ENCODE results near the gene DENND1B. TPM values are rescaled to one million over a fixed set of nuclear protein-coding genes. Genes with fewer than 3 reads are reported as not detected.
"Not testable (repeated sequence)": the region's sequence is repeated elsewhere in the genome, so short reads cannot be mapped to it uniquely, and the experiment has no call there.

Gene DENND1B
- total RNA-seq, 2 donors from 2014 or later = 12.2 to 17.1 TPM

DNA sequence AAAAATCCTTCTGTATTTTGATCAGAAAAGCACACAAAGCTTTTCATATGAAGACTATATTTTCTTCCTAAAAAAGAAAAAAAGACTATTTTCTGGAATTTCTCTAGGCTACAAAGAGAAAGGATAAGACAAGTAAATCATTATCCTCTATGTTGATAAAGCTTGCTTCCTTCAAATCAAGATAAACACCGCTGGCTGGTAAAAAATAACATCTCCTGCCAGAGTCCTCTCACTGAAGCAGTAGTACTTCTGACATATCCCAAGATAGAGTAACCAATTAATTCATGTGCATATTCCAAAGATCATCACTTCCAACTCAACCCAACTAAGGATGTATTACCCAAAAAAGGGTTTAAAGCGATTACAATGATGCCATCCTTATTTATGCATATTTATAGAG is 34.3 kb downstream of the DENND1B start:
- Mint-ChIP-seq H3K27ac (no peak overlapping the region), H3K4me1 (peaks cover 12% of the 10 kb centered on the region), H3K27me3 (no peaks in the 10 kb centered on the region), H3K9me3 (no peaks in the 10 kb centered on the region), H3K36me3 (ENCODE audit: low read depth) (no peaks in the 10 kb centered on the region), H3K4me3 (no peak overlapping the region)
- no peak for ATAC-seq (replicated peaks)

DNA sequence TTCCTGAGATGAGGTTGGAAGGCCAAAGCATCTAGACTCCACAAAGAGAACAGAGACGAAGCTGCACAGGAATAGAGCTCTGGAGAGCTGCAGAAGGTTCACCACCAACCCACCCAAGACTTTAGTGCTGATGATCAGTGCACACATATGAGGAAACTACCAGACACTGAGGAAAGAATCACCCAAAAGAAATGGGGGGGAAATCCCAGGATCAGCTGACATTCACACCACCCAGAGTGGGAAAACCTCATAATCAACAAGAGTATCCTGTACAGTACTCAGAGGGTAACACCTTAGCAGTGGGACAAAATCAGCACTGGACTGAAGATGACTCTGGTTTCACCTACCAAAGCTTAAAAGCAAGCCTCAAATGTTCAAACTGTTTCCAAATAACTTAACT is 36.4 kb downstream of the DENND1B start:
- Mint-ChIP-seq H3K27ac (no peak overlapping the region), H3K27me3 (no peaks in the 10 kb centered on the region), H3K9me3 (no peaks in the 10 kb centered on the region), H3K36me3 (ENCODE audit: low read depth) (no peaks in the 10 kb centered on the region), H3K4me3 (no peak overlapping the region), H3K4me1 (peaks cover 12% of the 10 kb centered on the region)
- peak; percentile 29 for ATAC-seq (replicated peaks)

DNA sequence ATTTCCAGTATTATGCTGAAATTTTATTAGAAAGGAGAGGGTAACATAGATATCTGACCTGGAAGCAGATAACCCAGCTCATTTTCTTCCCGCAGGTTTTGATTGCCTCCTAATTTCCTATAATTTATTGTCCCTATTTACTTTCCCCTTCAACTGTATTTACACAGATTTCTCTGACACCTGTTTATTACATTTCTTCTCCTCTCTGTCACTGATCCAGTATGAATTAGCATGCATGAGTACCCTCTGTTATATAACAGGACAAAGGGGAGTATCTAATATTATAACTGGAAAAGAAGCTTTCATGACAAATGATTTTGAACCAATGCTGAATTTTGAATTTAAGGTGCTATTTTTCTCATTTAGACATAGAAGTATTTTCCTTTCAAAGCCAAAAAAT is 37.4 kb downstream of the DENND1B start:
- H3K4me1 Mint-ChIP-seq = peaks cover 16% of the 10 kb centered on the region
- no peak overlapping the region for H3K4me3 Mint-ChIP-seq
- H3K27me3 Mint-ChIP-seq = no peaks in the 10 kb centered on the region
- no peaks in the 10 kb centered on the region for H3K36me3 Mint-ChIP-seq (ENCODE audit: low read depth)
- ATAC-seq (replicated peaks) = no peak
- H3K9me3 Mint-ChIP-seq = no peaks in the 10 kb centered on the region
- no peak overlapping the region for H3K27ac Mint-ChIP-seq

DNA sequence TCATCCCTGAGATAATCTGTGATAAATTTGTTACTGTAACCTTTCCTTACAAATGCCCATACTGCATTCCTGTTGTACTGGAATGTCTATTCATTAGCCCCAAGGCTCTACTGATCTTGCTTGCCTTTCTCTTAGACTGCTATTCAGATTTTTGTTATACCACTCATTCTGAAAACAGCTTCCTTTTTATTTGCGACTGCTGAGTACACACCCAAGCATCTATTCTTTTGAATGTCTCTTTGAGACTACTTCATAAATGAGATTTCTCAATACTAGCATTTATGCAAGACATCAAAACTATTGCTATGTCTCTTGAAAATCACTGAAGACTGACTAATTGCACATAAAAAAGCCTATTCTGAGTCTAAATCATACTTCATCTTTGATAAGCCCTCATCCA is 38.6 kb downstream of the DENND1B start:
- Mint-ChIP-seq H3K4me1 (peaks cover 20% of the 10 kb centered on the region), H3K36me3 (ENCODE audit: low read depth) (no peaks in the 10 kb centered on the region), H3K27ac (no peak overlapping the region), H3K9me3 (no peaks in the 10 kb centered on the region), H3K27me3 (no peaks in the 10 kb centered on the region), H3K4me3 (no peak overlapping the region)
- ATAC-seq (replicated peaks) = no peak

DNA sequence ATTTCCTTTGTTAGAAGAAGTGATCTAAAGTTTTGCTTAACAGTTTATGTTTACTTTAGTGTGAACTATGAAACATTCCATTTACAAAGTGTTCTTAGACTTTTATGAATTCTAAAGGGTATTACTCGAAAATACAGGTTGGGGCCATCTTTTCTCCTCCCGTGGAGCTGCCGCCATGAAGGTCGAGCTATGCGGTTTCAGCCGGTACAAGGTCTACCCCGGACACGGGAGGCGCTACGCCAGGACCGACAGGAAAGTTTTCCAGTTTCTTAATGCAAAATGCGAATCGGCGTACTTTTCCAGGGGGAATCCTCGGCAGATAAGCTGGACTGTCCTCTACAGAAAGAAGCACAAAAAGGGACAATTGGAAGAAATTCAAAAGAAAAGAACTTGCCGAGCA is 39.8 kb downstream of the DENND1B start:
- Mint-ChIP-seq H3K4me1 (peaks cover 20% of the 10 kb centered on the region), H3K27ac (no peak overlapping the region), H3K36me3 (ENCODE audit: low read depth) (peaks cover 7% of the 10 kb centered on the region), H3K27me3 (no peaks in the 10 kb centered on the region), H3K4me3 (no peak overlapping the region), H3K9me3 (no peaks in the 10 kb centered on the region)
- ATAC-seq (replicated peaks) = no peak

DNA sequence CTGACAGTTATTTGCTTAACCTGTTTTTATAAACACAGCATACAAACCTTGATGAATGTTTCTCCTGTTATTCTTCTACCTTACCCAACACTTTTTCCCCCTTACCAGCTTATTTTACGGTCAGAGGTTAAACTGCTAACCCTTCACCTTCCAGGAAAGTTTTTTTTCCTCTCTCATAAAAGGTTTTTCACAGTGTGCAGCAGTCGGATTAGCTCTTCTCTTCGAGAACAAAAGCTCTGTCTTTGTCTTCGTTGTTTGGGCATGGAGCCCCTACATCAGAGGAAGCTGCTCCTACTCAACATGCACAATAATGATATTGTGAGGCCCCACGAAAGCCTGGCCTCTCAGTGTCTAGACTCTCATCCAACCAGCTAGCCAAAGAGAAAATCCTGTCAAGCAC is 42.0 kb downstream of the DENND1B start:
- peaks cover 24% of the 10 kb centered on the region for H3K4me1 Mint-ChIP-seq
- no peaks in the 10 kb centered on the region for H3K27me3 Mint-ChIP-seq
- no peak for ATAC-seq (replicated peaks)
- H3K4me3 Mint-ChIP-seq = no peak overlapping the region
- H3K27ac Mint-ChIP-seq = no peak overlapping the region
- H3K36me3 Mint-ChIP-seq (ENCODE audit: low read depth) = peaks cover 12% of the 10 kb centered on the region
- H3K9me3 Mint-ChIP-seq = peaks cover 8% of the 10 kb centered on the region

DNA sequence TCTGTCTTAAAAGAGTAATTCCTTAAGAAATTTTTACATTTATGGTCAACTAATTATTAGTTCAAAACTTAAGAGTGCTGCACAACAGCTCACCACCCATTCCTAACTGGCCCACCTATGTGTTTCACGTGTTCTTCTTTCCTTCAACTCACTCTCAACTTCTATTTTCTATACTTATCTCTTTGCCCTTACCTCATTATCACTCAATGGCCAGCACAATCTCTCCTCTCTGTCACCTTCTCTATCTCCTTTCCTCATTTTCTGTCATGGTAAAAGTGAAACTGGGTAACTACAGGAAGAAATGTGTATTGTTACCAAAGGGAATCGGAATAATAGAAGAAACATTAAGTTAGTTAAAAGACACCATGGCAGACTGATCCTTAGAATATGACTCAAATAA is 43.1 kb downstream of the DENND1B start:
- Mint-ChIP-seq H3K36me3 (ENCODE audit: low read depth) (peaks cover 21% of the 10 kb centered on the region), H3K9me3 (peaks cover 12% of the 10 kb centered on the region), H3K4me1 (peaks cover 25% of the 10 kb centered on the region), H3K27ac (no peak overlapping the region), H3K27me3 (no peaks in the 10 kb centered on the region), H3K4me3 (no peak overlapping the region)
- ATAC-seq (replicated peaks) = no peak

DNA sequence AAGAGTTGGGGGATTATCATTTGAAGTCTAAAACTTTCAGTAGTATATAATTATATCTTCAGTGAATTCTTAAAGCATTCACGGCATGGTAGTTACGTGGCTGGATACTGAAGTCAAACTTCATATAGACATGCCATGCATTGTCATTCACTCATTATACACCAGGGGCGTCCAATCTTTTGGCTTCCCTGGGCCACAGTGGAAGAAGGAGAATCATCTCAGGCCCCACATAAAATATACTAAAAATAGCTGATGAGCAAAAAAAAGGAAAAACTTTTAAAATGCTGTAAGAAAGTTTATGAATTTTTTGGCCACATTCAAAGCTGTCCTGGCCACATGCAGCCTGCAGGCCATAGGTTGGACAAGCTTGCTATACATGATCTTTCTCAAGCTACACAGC is 43.8 kb downstream of the DENND1B start:
- Mint-ChIP-seq H3K36me3 (ENCODE audit: low read depth) (peaks cover 26% of the 10 kb centered on the region), H3K4me1 (peaks cover 19% of the 10 kb centered on the region), H3K9me3 (peaks cover 12% of the 10 kb centered on the region), H3K27me3 (no peaks in the 10 kb centered on the region), H3K27ac (no peak overlapping the region), H3K4me3 (no peak overlapping the region)
- no peak for ATAC-seq (replicated peaks)

DNA sequence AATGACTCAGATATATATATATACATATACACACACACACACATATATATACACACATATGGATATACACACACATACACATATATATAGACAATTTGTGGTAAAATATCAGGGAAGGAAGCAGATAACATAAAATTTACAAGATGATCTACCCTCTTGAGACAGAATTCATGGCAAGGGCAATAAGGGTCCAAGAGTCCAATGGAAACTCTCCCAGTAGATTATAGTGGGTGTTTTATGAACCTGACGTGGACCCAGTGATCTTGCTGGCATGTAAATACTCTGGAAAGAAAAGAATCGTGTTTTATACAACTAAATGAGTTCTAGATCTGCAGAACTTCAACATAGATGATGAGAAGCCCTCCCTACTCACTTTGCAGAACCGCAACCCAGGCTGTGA is 49.3 kb downstream of the DENND1B start:
- Mint-ChIP-seq H3K36me3 (ENCODE audit: low read depth) (peaks cover 26% of the 10 kb centered on the region), H3K27ac (no peak overlapping the region), H3K27me3 (no peaks in the 10 kb centered on the region), H3K4me3 (no peak overlapping the region), H3K4me1 (peaks cover 10% of the 10 kb centered on the region), H3K9me3 (peaks cover 23% of the 10 kb centered on the region)
- no peak for ATAC-seq (replicated peaks)

DNA sequence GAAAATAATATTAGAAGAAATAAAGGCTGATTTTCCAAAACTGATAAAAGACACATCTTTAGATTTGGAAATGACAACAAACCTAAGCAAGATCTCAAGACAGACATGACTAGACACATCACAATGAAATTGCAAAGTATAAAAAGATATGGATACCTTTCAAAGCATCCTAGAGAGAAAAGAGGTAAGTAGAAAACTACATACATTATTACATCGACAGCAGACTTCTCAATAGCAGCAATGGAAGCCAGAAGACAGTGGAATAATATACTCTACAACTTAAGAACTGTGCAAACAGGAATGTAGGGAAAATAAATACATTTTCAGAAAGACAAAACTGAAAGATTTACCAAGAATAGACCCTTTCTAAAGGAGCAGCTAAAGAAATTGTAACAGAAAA is 50.2 kb downstream of the DENND1B start:
- no peak overlapping the region for H3K4me3 Mint-ChIP-seq
- no peak for ATAC-seq (replicated peaks)
- peaks cover 10% of the 10 kb centered on the region for H3K4me1 Mint-ChIP-seq
- no peaks in the 10 kb centered on the region for H3K27me3 Mint-ChIP-seq
- H3K36me3 Mint-ChIP-seq (ENCODE audit: low read depth) = peaks cover 25% of the 10 kb centered on the region
- H3K27ac Mint-ChIP-seq = no peak overlapping the region
- peaks cover 23% of the 10 kb centered on the region for H3K9me3 Mint-ChIP-seq

DNA sequence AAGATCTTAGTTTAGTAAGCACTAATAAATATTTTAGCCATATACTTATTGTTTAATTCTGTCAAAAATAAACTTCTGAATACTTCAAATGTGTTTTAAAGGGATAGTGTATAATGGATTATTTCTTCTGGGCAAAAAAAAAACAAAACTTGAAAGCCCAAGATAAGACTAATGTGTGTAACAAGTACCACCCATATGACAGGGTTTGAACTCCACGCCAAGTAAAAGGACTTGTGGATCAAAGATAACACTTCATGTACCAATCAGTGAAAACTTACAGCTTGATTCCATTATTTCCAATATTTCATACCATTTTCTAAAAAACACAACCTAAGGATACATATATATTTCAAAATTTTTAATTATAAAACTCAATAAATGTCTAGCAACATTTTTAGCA is 59.5 kb downstream of the DENND1B start:
- Mint-ChIP-seq H3K4me1 (peaks cover 14% of the 10 kb centered on the region), H3K36me3 (ENCODE audit: low read depth) (no peaks in the 10 kb centered on the region), H3K27me3 (no peaks in the 10 kb centered on the region), H3K27ac (no peak overlapping the region), H3K4me3 (no peak overlapping the region), H3K9me3 (no peaks in the 10 kb centered on the region)
- ATAC-seq (replicated peaks) = no peak

DNA sequence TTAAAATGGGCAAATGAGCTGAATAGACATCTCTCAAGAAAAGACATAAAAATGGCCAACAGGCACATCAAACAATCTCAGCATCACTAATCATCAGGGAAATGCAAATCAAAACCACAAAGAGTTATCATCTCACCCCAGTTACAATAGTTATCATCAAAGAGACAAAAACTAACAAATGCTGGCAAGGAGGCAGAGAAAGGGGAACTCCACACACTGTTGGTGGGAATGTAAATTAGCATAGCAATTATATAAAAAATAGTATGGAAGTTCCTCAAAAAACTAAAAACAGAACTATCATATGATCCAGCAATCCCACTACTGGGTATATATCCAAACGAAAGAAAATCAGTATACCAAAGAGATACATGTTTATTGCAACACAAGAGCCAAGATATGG is 68.7 kb downstream of the DENND1B start:
- H3K9me3 Mint-ChIP-seq = no peaks in the 10 kb centered on the region
- H3K4me3 Mint-ChIP-seq = no peak overlapping the region
- peaks cover 5% of the 10 kb centered on the region for H3K36me3 Mint-ChIP-seq (ENCODE audit: low read depth)
- H3K4me1 Mint-ChIP-seq = peaks cover 11% of the 10 kb centered on the region
- no peaks in the 10 kb centered on the region for H3K27me3 Mint-ChIP-seq
- H3K27ac Mint-ChIP-seq = no peak overlapping the region
- no peak for ATAC-seq (replicated peaks)

DNA sequence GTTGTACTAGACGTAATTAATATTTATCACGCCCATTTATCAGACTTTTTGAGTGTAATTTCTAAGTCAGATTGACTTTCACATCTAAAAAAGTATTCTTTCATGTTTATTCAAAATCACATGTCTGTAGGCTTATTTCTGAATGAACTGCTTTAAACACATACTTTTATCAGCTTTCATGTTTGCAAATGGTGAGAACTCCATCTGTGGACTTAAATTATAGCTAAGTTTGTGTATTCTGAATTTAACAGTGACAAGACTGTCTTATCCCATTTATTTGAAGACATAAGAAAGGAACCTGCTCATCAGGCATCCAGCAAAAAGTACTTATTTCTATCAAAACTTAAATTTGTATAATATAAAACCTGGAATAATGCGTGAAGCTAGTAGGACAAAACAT is 69.3 kb downstream of the DENND1B start:
- no peak for ATAC-seq (replicated peaks)

DNA sequence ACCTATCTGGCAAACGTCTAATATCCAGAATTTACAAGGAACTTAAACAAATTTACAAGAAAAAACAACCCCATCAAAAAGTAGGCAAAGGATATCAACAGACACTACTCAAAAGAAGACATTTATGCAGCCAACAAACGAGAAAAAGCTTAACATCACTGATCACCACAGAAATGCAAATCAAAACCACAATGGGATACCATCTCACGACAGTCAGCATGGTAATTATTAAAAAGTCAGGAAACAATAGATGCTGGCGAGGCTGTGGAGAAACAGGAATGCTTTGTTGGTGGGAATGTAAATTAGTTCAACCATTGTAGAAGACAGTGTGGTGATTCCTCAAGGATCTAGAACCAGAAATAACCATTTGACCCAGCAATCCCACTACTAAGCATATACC is 74.6 kb downstream of the DENND1B start:
- peaks cover 17% of the 10 kb centered on the region for H3K4me1 Mint-ChIP-seq
- not testable (repeated sequence) for H3K27me3 Mint-ChIP-seq; ATAC-seq (replicated peaks); H3K4me3 Mint-ChIP-seq; H3K36me3 Mint-ChIP-seq (ENCODE audit: low read depth); H3K9me3 Mint-ChIP-seq; H3K27ac Mint-ChIP-seq

More for the DNA sequence above, 69.3 kb downstream of the DENND1B start:
- peaks cover 5% of the 10 kb centered on the region for H3K36me3 Mint-ChIP-seq (ENCODE audit: low read depth)
- no peaks in the 10 kb centered on the region for H3K27me3 Mint-ChIP-seq
- H3K9me3 Mint-ChIP-seq = peaks cover 4% of the 10 kb centered on the region
- no peak overlapping the region for H3K4me3 Mint-ChIP-seq
- H3K27ac Mint-ChIP-seq = no peak overlapping the region
- H3K4me1 Mint-ChIP-seq = peaks cover 11% of the 10 kb centered on the region

DNA sequence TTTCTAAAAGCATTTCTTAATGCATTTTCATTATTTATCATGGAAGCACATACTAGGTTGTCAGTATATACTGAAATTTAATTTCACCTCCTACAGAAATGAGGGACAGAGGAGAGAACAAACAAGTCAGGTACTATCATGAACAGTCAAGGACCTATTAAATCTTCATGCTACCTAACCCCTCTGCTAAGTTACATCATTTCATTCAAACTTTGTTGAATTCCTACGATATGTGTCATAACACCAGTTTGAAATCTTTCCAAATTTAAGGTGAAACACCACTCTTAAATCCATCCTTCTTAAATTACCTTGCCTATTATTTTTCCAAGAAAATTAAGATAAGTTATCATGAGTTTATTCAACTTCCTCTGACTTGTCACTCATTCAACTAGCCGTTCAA is 78.9 kb downstream of the DENND1B start:
- no peak for ATAC-seq (replicated peaks)
- Mint-ChIP-seq H3K36me3 (ENCODE audit: low read depth) (peaks cover 7% of the 10 kb centered on the region), H3K27me3 (no peaks in the 10 kb centered on the region), H3K27ac (no peak overlapping the region), H3K9me3 (peaks cover 4% of the 10 kb centered on the region), H3K4me3 (no peak overlapping the region), H3K4me1 (peaks cover 22% of the 10 kb centered on the region)

DNA sequence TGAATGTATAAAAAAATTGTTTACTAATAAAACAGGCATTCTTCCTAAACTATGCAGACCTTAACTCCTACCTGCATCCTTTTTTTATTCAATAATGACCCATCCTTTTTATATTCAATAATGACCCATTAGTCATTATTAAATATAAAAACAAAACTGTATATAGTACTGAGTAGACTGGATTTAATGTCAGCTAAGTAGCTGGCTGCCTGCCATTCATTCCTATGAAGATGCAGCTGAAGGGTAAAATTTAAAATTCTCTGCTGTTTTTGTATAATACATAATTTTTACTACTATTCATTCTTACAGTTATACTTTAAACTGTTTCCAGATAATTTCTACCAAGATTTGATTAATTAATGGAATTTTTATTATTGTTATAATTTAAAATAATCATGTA is 79.3 kb downstream of the DENND1B start:
- Mint-ChIP-seq H3K36me3 (ENCODE audit: low read depth) (peaks cover 11% of the 10 kb centered on the region), H3K9me3 (peaks cover under 1% of the 10 kb centered on the region), H3K4me1 (peaks cover 22% of the 10 kb centered on the region), H3K27me3 (no peaks in the 10 kb centered on the region), H3K27ac (no peak overlapping the region), H3K4me3 (no peak overlapping the region)
- ATAC-seq (replicated peaks) = no peak
